Esophagus muscularis mucosa (tissue), 4 donors: Measurements from ENCODE around the gene BRAT1. TPM values are rescaled to one million over a fixed set of nuclear protein-coding genes. Genes with fewer than 3 reads are reported as not detected.

Experiments
- DNase-seq: peaks from one replicate; pipeline ENCODE4 v3.0.0-alpha.2; 2017; ENCODE audit errors: extremely low spot score
- H3K27ac ChIP-seq, 4 donors: fragments of 200-600 bp; sonication (generic); replicated peaks in 1 of 4; 1 replicate in 3 of 4; 2 replicates in 1 of 4; pipeline ENCODE4 v1.5.1; 2016 to 2019; ENCODE audit warnings: mild to moderate bottlenecking in 1 of 4
- H3K27me3 ChIP-seq, 4 donors: fragments of 200-600 bp; sonication (generic); one replicate each; pipeline versions ENCODE4 v1.5.1 to v1.6.0; 2016 to 2019
- H3K36me3 ChIP-seq, 4 donors: fragments of 200-600 bp; sonication (generic); one replicate each; pipeline ENCODE4 v1.5.1; 2016 to 2019
- H3K4me1 ChIP-seq, 4 donors: fragments of 200-600 bp; sonication (generic); one replicate each; pipeline ENCODE4 v1.5.1; 2016 to 2019
- H3K4me3 ChIP-seq, 4 donors: fragments of 200-600 bp; sonication (generic); 1 replicate in 2 of 4; 2 replicates in 2 of 4; pipeline ENCODE4 v1.5.1; 2016 to 2019; ENCODE audit warnings: mild to moderate bottlenecking in 4 of 4, moderate library complexity in 1 of 4
- H3K9me3 ChIP-seq, 4 donors: fragments of 200-600 bp; sonication (generic); 1 replicate in 3 of 4; 2 replicates in 1 of 4; pipeline ENCODE4 v1.5.1; 2016 to 2019
- CTCF ChIP-seq, 3 experiments: fragments of 200-600 bp in 2 of 3; fragments of 450-650 bp in 1 of 3; sonication (generic) in 2 of 3; IDR thresholded peaks; one replicate each; pipeline ENCODE4 v1.5.1; 2017 to 2019; ENCODE audit warnings: antibody characterized with exemption in 3 of 3, mild to moderate bottlenecking in 2 of 3, moderate library complexity in 1 of 3
- EP300 ChIP-seq: sonication (generic); formaldehyde crosslinking; IDR thresholded peaks from one replicate; pipeline ENCODE4 v1.6.1; 2017; ENCODE audit warnings: antibody characterized with exemption
- POLR2A ChIP-seq: fragments of 450-650 bp; IDR thresholded peaks from one replicate; pipeline ENCODE4 v1.6.1; 2017; ENCODE audit warnings: antibody characterized with exemption, moderate library complexity, mild to moderate bottlenecking, low read depth
- POLR2AphosphoS5 ChIP-seq, 2 donors: sonication (generic); formaldehyde crosslinking; IDR thresholded peaks; one replicate each; pipeline ENCODE4 v1.6.1; 2017; ENCODE audit warnings: antibody characterized with exemption in 2 of 2
- WGBS: methylation state at CpG from one replicate; pipeline ENCODE4 v1.1.5; 2018; 5-methylcytosine and 5-hydroxymethylcytosine counted together
- intact Hi-C: fragments of 100-400 bp; cut with DNase I; formaldehyde crosslinking; loops from one replicate; pipeline ENCODE4 v1.15.1; 2023
- total RNA-seq, 4 donors: library from RNA; depleted of rRNA; stranded (reverse); fragments of >200 nt; gene quantifications; one replicate each; pipeline versions ENCODE4 v1.1.0 to v1.2.1, GENCODE V29; 2016

BRAT1 gene
- total RNA-seq, 4 donors from 2014 or later = 22.0 to 43.8 (median 32.7) TPM

GRCh38 chr7:2553108-2553507 is 2.2 kb downstream of the BRAT1 start:
- 95% methylated on average over 10 of the region's 10 CpGs for WGBS
- intact Hi-C loops = no loop called here
- Histone ChIP-seq H3K4me3 (no peak overlapping the region), H3K36me3 (peaks cover 0 to 39% (median 17%) of the 10 kb centered on the region in 4 donors), H3K9me3 (no peaks in the 10 kb centered on the region), H3K27me3 (no peaks in the 10 kb centered on the region), H3K4me1 (peaks cover 30 to 43% (median 36%) of the 10 kb centered on the region in 4 donors), H3K27ac (no peak overlapping the region)
- DNase-seq = no peak
- TF ChIP-seq POLR2A (no peak), EP300 (no peak), CTCF (IDR thresholded peaks at IDR 0.05) (no peak), POLR2AphosphoS5 (IDR thresholded peaks at IDR 0.05) (no peak)

- no peak for DNase-seq
- 94% methylated on average over 8 of the region's 8 CpGs for WGBS
- Histone ChIP-seq H3K4me3 (no peak overlapping the region), H3K36me3 (peaks cover 14 to 56% (median 34%) of the 10 kb centered on the region in 4 donors), H3K27ac (no peak overlapping the region), H3K9me3 (no peaks in the 10 kb centered on the region), H3K27me3 (no peaks in the 10 kb centered on the region), H3K4me1 (peaks cover 23 to 35% (median 32%) of the 10 kb centered on the region in 4 donors)
- TF ChIP-seq EP300 (no peak), POLR2A (no peak), POLR2AphosphoS5 (IDR thresholded peaks at IDR 0.05) (no peak), CTCF (IDR thresholded peaks at IDR 0.05) (no peak)
- intact Hi-C loops = no loop called here
These were observed 3.9 kb downstream of the BRAT1 start for GRCh38 chr7:2551418-2551817.

- H3K4me3 ChIP-seq = no peak overlapping the region
- 90% methylated on average over 29 of the region's 31 CpGs for WGBS
- H3K27me3 ChIP-seq = no peaks in the 10 kb centered on the region
- no peak for DNase-seq
- TF ChIP-seq CTCF (IDR thresholded peaks at IDR 0.05) (no peak), POLR2A (no peak), POLR2AphosphoS5 (IDR thresholded peaks at IDR 0.05) (no peak), EP300 (no peak)
- H3K27ac ChIP-seq = no peak overlapping the region
- no peaks in the 10 kb centered on the region for H3K9me3 ChIP-seq
- H3K4me1 ChIP-seq = no peaks in the 10 kb centered on the region
- peaks cover 36 to 92% (median 75%) of the 10 kb centered on the region in 4 donors for H3K36me3 ChIP-seq
- intact Hi-C loops = no loop called here
These were observed 8.3 kb downstream of the BRAT1 start for GRCh38 chr7:2546776-2547586.

GRCh38 chr7:2545746-2546425 is 9.4 kb downstream of the BRAT1 start:
- no peak for DNase-seq
- intact Hi-C loops = no loop called here
- Histone ChIP-seq H3K9me3 (no peaks in the 10 kb centered on the region), H3K27me3 (no peaks in the 10 kb centered on the region), H3K36me3 (peaks cover 45 to 97% (median 86%) of the 10 kb centered on the region in 4 donors), H3K4me3 (no peak overlapping the region), H3K27ac (no peak overlapping the region), H3K4me1 (no peaks in the 10 kb centered on the region)
- WGBS = 98% methylated on average over 4 of the region's 20 CpGs
- TF ChIP-seq POLR2A (no peak), CTCF (IDR thresholded peaks at IDR 0.05) (no peak), POLR2AphosphoS5 (IDR thresholded peaks at IDR 0.05) (no peak), EP300 (no peak)
